GM21515 (cell line): ENCODE data around the gene PHF13.
"Not testable (repeated sequence)": the region's sequence is repeated elsewhere in the genome, so short reads cannot be mapped to it uniquely, and the experiment has no call there.

Experiments
- ATAC-seq: cut with Tn5 transposase; IDR thresholded peaks from one replicate; pipeline ENCODE4 v1.9.1; 2021; ENCODE audit not compliant: unreplicated experiment

Gene PHF13

GRCh38 chr1:6586404-6586816, 27.1 kb upstream of the PHF13 start:
- no peak for ATAC-seq

- ATAC-seq: no peak
Measured at GRCh38 chr1:6587261-6588005, 26.1 kb upstream of the PHF13 start.

GRCh38 chr1:6588128-6588892, 25.2 kb upstream of the PHF13 start:
- ATAC-seq: no peak

GRCh38 chr1:6588893-6589520, 24.5 kb upstream of the PHF13 start:
- no peak for ATAC-seq

GRCh38 chr1:6590046-6590445, 23.5 kb upstream of the PHF13 start:
- no peak for ATAC-seq

- ATAC-seq: no peak
Measured at GRCh38 chr1:6591222-6591621, 22.3 kb upstream of the PHF13 start.

- no peak for ATAC-seq
Measured at GRCh38 chr1:6591644-6592043, 21.9 kb upstream of the PHF13 start.

GRCh38 chr1:6592441-6592840, 21.1 kb upstream of the PHF13 start:
- no peak for ATAC-seq

GRCh38 chr1:6592865-6593593, 20.5 kb upstream of the PHF13 start:
- ATAC-seq: no peak

GRCh38 chr1:6593810-6594209, 19.7 kb upstream of the PHF13 start:
- no peak for ATAC-seq

GRCh38 chr1:6594977-6595740, 18.4 kb upstream of the PHF13 start:
- no peak for ATAC-seq

- ATAC-seq: no peak
Measured at GRCh38 chr1:6596351-6596750, 17.2 kb upstream of the PHF13 start.

- ATAC-seq: no peak
Measured at GRCh38 chr1:6596886-6597776, 16.4 kb upstream of the PHF13 start.

- no peak for ATAC-seq
Measured at GRCh38 chr1:6597777-6598131, 15.8 kb upstream of the PHF13 start.

GRCh38 chr1:6599141-6599975, 14.2 kb upstream of the PHF13 start:
- no peak for ATAC-seq

- not testable (repeated sequence) for ATAC-seq
Measured at GRCh38 chr1:6599991-6600390, 13.5 kb upstream of the PHF13 start.

- no peak for ATAC-seq
Measured at GRCh38 chr1:6600410-6601048, 13.0 kb upstream of the PHF13 start.
